Duodenal mucosa (tissue), 2 donors: ENCODE results near the gene TLE3.

Source experiments
- H3K27ac ChIP-seq: one replicate; pipeline ENCODE4 v1.7.0; 2013; ENCODE audit warnings: low read depth, low read length
- H3K27me3 ChIP-seq, 2 donors: one replicate each; pipeline ENCODE4 v1.7.0; 2013; ENCODE audit warnings: low read length in 2 of 2, control low read depth in 1 of 2; ENCODE audit not compliant: insufficient read depth in 2 of 2, control insufficient read depth in 1 of 2
- H3K36me3 ChIP-seq, 2 donors: one replicate each; pipeline ENCODE4 v1.7.0; 2013; ENCODE audit warnings: low read length in 2 of 2, control low read depth in 1 of 2; ENCODE audit not compliant: insufficient read depth in 2 of 2, control insufficient read depth in 1 of 2
- H3K4me1 ChIP-seq, 2 donors: one replicate each; pipeline ENCODE4 v1.7.0; 2013; ENCODE audit warnings: low read length in 2 of 2, control low read depth in 1 of 2; ENCODE audit not compliant: insufficient read depth in 2 of 2, control insufficient read depth in 1 of 2
- H3K4me3 ChIP-seq, 2 donors: one replicate each; pipeline ENCODE4 v1.7.0; 2013; ENCODE audit warnings: low read length in 2 of 2, low read depth in 1 of 2
- H3K9ac ChIP-seq, 2 donors: one replicate each; pipeline ENCODE4 v1.7.0; 2013; ENCODE audit warnings: low read length in 2 of 2, low read depth in 1 of 2
- H3K9me3 ChIP-seq, 2 donors: one replicate each; pipeline ENCODE4 v1.7.0; 2013; ENCODE audit warnings: low read length in 2 of 2, control low read depth in 1 of 2; ENCODE audit not compliant: control insufficient read depth in 1 of 2

The TLE3 gene

GRCh38 chr15:70086636-70087035 is 11.1 kb downstream of the TLE3 start:
- Histone ChIP-seq H3K9ac (no peak overlapping the region), H3K27me3 (no peaks in the 10 kb centered on the region), H3K36me3 (peaks cover 33 to 53% of the 10 kb centered on the region in 2 donors), H3K4me1 (peaks cover 36 to 48% of the 10 kb centered on the region in 2 donors), H3K27ac (no peak overlapping the region), H3K9me3 (no peaks in the 10 kb centered on the region), H3K4me3 (no peak overlapping the region)

GRCh38 chr15:70084461-70084860 is 13.3 kb downstream of the TLE3 start:
- Histone ChIP-seq H3K9ac (no peak overlapping the region), H3K36me3 (peaks cover 45 to 70% of the 10 kb centered on the region in 2 donors), H3K27me3 (no peaks in the 10 kb centered on the region), H3K4me1 (peaks cover 28 to 42% of the 10 kb centered on the region in 2 donors), H3K9me3 (no peaks in the 10 kb centered on the region), H3K4me3 (no peak overlapping the region), H3K27ac (no peak overlapping the region)

GRCh38 chr15:70083946-70084345 is 13.8 kb downstream of the TLE3 start:
- H3K27me3 ChIP-seq = no peaks in the 10 kb centered on the region
- no peak overlapping the region for H3K4me3 ChIP-seq
- H3K4me1 ChIP-seq = peaks cover 28 to 42% of the 10 kb centered on the region in 2 donors
- peaks cover 45 to 70% of the 10 kb centered on the region in 2 donors for H3K36me3 ChIP-seq
- H3K27ac ChIP-seq = no peak overlapping the region
- H3K9me3 ChIP-seq = no peaks in the 10 kb centered on the region
- H3K9ac ChIP-seq = no peak overlapping the region

- Histone ChIP-seq H3K36me3 (peaks cover 45 to 70% of the 10 kb centered on the region in 2 donors), H3K9me3 (no peaks in the 10 kb centered on the region), H3K4me1 (peaks cover 31 to 46% of the 10 kb centered on the region in 2 donors), H3K27ac (no peak overlapping the region), H3K27me3 (no peaks in the 10 kb centered on the region), H3K9ac (no peak overlapping the region), H3K4me3 (no peak overlapping the region)
Measured at GRCh38 chr15:70083418-70083817, 14.3 kb downstream of the TLE3 start.

GRCh38 chr15:70082281-70082900 is 15.3 kb downstream of the TLE3 start:
- H3K9ac ChIP-seq = no peak overlapping the region
- no peak overlapping the region for H3K27ac ChIP-seq
- H3K4me1 ChIP-seq = peaks cover 29 to 39% of the 10 kb centered on the region in 2 donors
- no peak overlapping the region for H3K4me3 ChIP-seq
- no peaks in the 10 kb centered on the region for H3K9me3 ChIP-seq
- H3K36me3 ChIP-seq = peaks cover 45 to 67% of the 10 kb centered on the region in 2 donors
- H3K27me3 ChIP-seq = no peaks in the 10 kb centered on the region

- Histone ChIP-seq H3K36me3 (peaks cover 45 to 60% of the 10 kb centered on the region in 2 donors), H3K4me1 (peaks cover 29 to 32% of the 10 kb centered on the region in 2 donors), H3K9me3 (no peaks in the 10 kb centered on the region), H3K27ac (no peak overlapping the region), H3K27me3 (no peaks in the 10 kb centered on the region), H3K4me3 (no peak overlapping the region), H3K9ac (no peak overlapping the region)
Measured at GRCh38 chr15:70081612-70082011, 16.1 kb downstream of the TLE3 start.

GRCh38 chr15:70080347-70080746 is 17.4 kb downstream of the TLE3 start:
- peaks cover 40 to 59% of the 10 kb centered on the region in 2 donors for H3K36me3 ChIP-seq
- peaks cover 29 to 32% of the 10 kb centered on the region in 2 donors for H3K4me1 ChIP-seq
- no peak overlapping the region for H3K4me3 ChIP-seq
- H3K27ac ChIP-seq = no peak overlapping the region
- H3K9ac ChIP-seq = no peak overlapping the region
- no peaks in the 10 kb centered on the region for H3K9me3 ChIP-seq
- no peaks in the 10 kb centered on the region for H3K27me3 ChIP-seq

- H3K36me3 ChIP-seq = peaks cover 37 to 64% of the 10 kb centered on the region in 2 donors
- no peak overlapping the region for H3K9ac ChIP-seq
- no peaks in the 10 kb centered on the region for H3K9me3 ChIP-seq
- H3K4me3 ChIP-seq = peak overlapping the region in 1 of 2 donors; percentile 9
- no peak overlapping the region for H3K27ac ChIP-seq
- H3K27me3 ChIP-seq = no peaks in the 10 kb centered on the region
- peaks cover 29 to 32% of the 10 kb centered on the region in 2 donors for H3K4me1 ChIP-seq
Measured at GRCh38 chr15:70079888-70080287, 17.8 kb downstream of the TLE3 start.

- Histone ChIP-seq H3K27ac (no peak overlapping the region), H3K36me3 (peaks cover 39 to 65% of the 10 kb centered on the region in 2 donors), H3K4me1 (peaks cover 27 to 29% of the 10 kb centered on the region in 2 donors), H3K9ac (no peak overlapping the region), H3K27me3 (no peaks in the 10 kb centered on the region), H3K4me3 (no peak overlapping the region), H3K9me3 (no peaks in the 10 kb centered on the region)
Measured at GRCh38 chr15:70078578-70079417, 18.9 kb downstream of the TLE3 start.
